H1 (cell line): ENCODE data around the gene LRTM2. TPM values are rescaled to one million over a fixed set of nuclear protein-coding genes. Genes with fewer than 3 reads are reported as not detected.

ENCODE experiments used
- CREB1 ChIP-seq: IDR thresholded peaks from 2 replicates; pipeline ENCODE4 v1.6.1; 2012; ENCODE audit warnings: inconsistent platforms
- EZH2 ChIP-seq: fragments of 200-600 bp; sonication (generic); IDR thresholded peaks from 2 replicates; pipeline ENCODE4 v1.7.1; 2012; ENCODE audit warnings: low read depth, mild to moderate bottlenecking, moderate library complexity, low read length, inconsistent platforms; ENCODE audit not compliant: severe bottlenecking
- KDM1A ChIP-seq: fragments of 200-600, 300-600 bp; sonication (generic); IDR thresholded peaks from 2 replicates; pipeline ENCODE4 v1.7.1; 2016; ENCODE audit warnings: mild to moderate bottlenecking, low read length, borderline replicate concordance
- KDM4A ChIP-seq: IDR thresholded peaks from one replicate; pipeline ENCODE4 v1.7.1; 2012; ENCODE audit warnings: low read depth, mild to moderate bottlenecking, moderate library complexity, low read length, inconsistent platforms; ENCODE audit not compliant: severe bottlenecking
- RXRA ChIP-seq: IDR thresholded peaks from 2 replicates; pipeline ENCODE4 v1.6.1; 2011; ENCODE audit warnings: low read depth, mild to moderate bottlenecking, low read length, moderate library complexity; ENCODE audit not compliant: insufficient read depth
- ZNF274 ChIP-seq: IDR thresholded peaks from 2 replicates; pipeline ENCODE4 v1.7.0; 2012; ENCODE audit warnings: low read length, borderline replicate concordance; ENCODE audit errors: extremely low read depth
- polyA plus RNA-seq, 7 experiments: library from polyadenylated mRNA; depleted of rRNA in 3 of 7; stranded (reverse) in 5 of 7; unstranded in 2 of 7; fragments of >200 nt in 5 of 7; fragments of 200-250 nt in 2 of 7; gene quantifications; 1 replicate in 5 of 7; 2 replicates in 1 of 7; 4 replicates in 1 of 7; pipeline versions ENCODE4 v1.2.1 to v1.2.3, GENCODE V29; 2011 to 2013; ENCODE audit warnings: missing spikeins in 2 of 7, mixed read lengths in 2 of 7
- total RNA-seq: library from RNA; stranded (reverse); fragmentation: NEBNext Ultra II Directional; extraction: Animal tissue kit (Norgen Biotek cat#: 25700); gene quantifications from 2 replicates; pipeline ENCODE4 v1.2.1, GENCODE V29; 2021

Gene LRTM2
- total and polyA plus RNA-seq, 2 of the 8 experiments (the other 6 are each of a cell fraction or from before 2014, with no cell fraction given): 0.06 TPM; not detected in 1

GRCh38 chr12:1881301-1881700, 60.9 kb downstream of the LRTM2 start (continued):
- TF ChIP-seq KDM1A (no peak), EZH2 (no peak), ZNF274 (no peak), CREB1 (no peak), RXRA (no peak), KDM4A (no peak)
